ENCODE results near the gene SP2.
A peak's percentile ranks its signal among the peaks of the same experiment; 100 is the strongest.

Gene SP2

GRCh38 chr17:47975189-47975822 is 79.3 kb downstream of the SP2 start:
- no peak for TF ChIP-seq CTCF (IDR thresholded peaks at IDR 0.05)

DNA sequence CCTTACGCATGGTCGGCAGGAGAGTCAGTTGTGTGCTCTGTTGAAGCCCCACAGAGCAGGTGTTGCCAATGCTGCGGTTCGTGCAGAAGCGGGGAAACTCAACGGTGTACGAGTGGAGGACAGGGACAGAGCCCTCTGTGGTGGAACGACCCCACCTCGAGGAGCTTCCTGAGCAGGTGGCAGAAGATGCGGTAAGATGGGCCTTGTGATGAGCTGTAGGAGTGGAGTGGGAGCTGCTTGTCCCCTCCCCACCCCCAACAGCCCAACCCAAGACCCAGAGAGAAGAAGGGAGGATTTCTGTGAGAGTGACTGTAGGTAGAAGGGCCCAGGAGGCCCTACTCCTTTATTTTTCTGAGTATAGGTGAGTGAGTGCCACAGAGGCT is 79.8 kb downstream of the SP2 start:
- TF ChIP-seq CTCF (IDR thresholded peaks at IDR 0.05): no peak

DNA sequence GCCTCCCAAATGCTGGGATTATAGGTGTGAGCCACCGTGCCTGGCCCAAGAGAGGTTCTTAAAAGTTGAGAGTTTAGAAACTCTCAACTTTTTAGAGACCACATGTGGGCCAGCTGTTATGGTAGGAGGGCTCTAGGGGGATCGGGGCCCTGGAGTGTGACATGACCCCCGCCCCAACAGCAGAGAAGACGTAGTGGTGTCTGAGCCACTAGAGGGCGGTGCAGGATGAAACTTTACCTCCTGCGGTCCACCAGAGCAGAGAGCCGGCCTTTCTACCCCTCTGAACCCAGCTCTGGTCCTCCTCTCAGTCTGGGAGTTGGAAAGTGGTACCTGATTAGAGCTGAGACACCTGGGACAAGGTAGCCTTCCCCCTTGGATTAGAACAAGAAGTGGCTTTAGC is 82.3 kb downstream of the SP2 start:
- TF ChIP-seq CTCF (IDR thresholded peaks at IDR 0.05): peak; percentile 77

Measured in LNCAP (cell line).